Measurements from ENCODE around the gene DCAF17. TPM values are rescaled to one million over a fixed set of nuclear protein-coding genes. Genes with fewer than 3 reads are reported as not detected.

DCAF17 gene
- total and polyA plus RNA-seq, 2 donors from 2014 or later, result 4.9 to 18.5 TPM

- DNase-seq (no peak), FAIRE-seq (no peak)
- H3K4me1 ChIP-seq (ENCODE audit: control insufficient read depth in 2 of 3, insufficient read depth in 2 of 3, low read depth in 1 of 3, low read length in 3 of 3), result peaks cover 0 to 5% (median 2%) of the 10 kb centered on the region in 3 donors
- no peak overlapping the region for H3K4me3 ChIP-seq (ENCODE audit: low read length in 3 of 3)
- H3K27ac ChIP-seq (ENCODE audit: low read depth in 2 of 2, low read length in 2 of 2), result no peak overlapping the region
- no peaks in the 10 kb centered on the region for H3K9me3 ChIP-seq (ENCODE audit: control insufficient read depth in 2 of 3, insufficient read depth in 1 of 3, low read length in 3 of 3)
- no peak for TF ChIP-seq CTCF (IDR thresholded peaks at IDR 0.05; ENCODE audit: borderline replicate concordance, extremely low read depth, insufficient read depth)
- intact Hi-C loops (cut with DNase I), result no loop called here
- no peaks in the 10 kb centered on the region for H3K36me3 ChIP-seq (ENCODE audit: control insufficient read depth in 2 of 3, insufficient read depth in 3 of 3, low read length in 3 of 3)
- no peaks in the 10 kb centered on the region for H3K27me3 ChIP-seq (ENCODE audit: control insufficient read depth, insufficient read depth, low read length)
- H3K9ac ChIP-seq (ENCODE audit: low read length in 3 of 3), result no peak overlapping the region
These were observed 28.5 kb upstream of the DCAF17 start for GRCh38 chr2:171405546-171405945.

- Histone ChIP-seq H3K27me3 (ENCODE audit: control insufficient read depth, insufficient read depth, low read length) (no peaks in the 10 kb centered on the region), H3K36me3 (ENCODE audit: control insufficient read depth in 2 of 3, insufficient read depth in 3 of 3, low read length in 3 of 3) (no peaks in the 10 kb centered on the region), H3K4me3 (ENCODE audit: low read length in 3 of 3) (no peak overlapping the region), H3K4me1 (ENCODE audit: control insufficient read depth in 2 of 3, insufficient read depth in 2 of 3, low read depth in 1 of 3, low read length in 3 of 3) (peaks cover 0 to 6% (median 3%) of the 10 kb centered on the region in 3 donors), H3K27ac (ENCODE audit: low read depth in 2 of 2, low read length in 2 of 2) (no peak overlapping the region), H3K9ac (ENCODE audit: low read length in 3 of 3) (no peak overlapping the region), H3K9me3 (ENCODE audit: control insufficient read depth in 2 of 3, insufficient read depth in 1 of 3, low read length in 3 of 3) (no peaks in the 10 kb centered on the region)
- intact Hi-C loops (cut with DNase I), result no loop called here
- DNase-seq (no peak), FAIRE-seq (no peak)
- TF ChIP-seq CTCF (IDR thresholded peaks at IDR 0.05; ENCODE audit: borderline replicate concordance, extremely low read depth, insufficient read depth), result no peak
These were observed 28.0 kb upstream of the DCAF17 start for GRCh38 chr2:171406044-171406443.

GRCh38 chr2:171407030-171407675, 26.9 kb upstream of the DCAF17 start:
- H3K27ac ChIP-seq (ENCODE audit: low read depth in 2 of 2, low read length in 2 of 2), result no peak overlapping the region
- H3K9me3 ChIP-seq (ENCODE audit: control insufficient read depth in 2 of 3, insufficient read depth in 1 of 3, low read length in 3 of 3), result no peaks in the 10 kb centered on the region
- intact Hi-C loops (cut with DNase I), result no loop called here
- H3K4me3 ChIP-seq (ENCODE audit: low read length in 3 of 3), result no peak overlapping the region
- no peaks in the 10 kb centered on the region for H3K36me3 ChIP-seq (ENCODE audit: control insufficient read depth in 2 of 3, insufficient read depth in 3 of 3, low read length in 3 of 3)
- H3K9ac ChIP-seq (ENCODE audit: low read length in 3 of 3), result no peak overlapping the region
- DNase-seq (no peak), FAIRE-seq (no peak)
- H3K4me1 ChIP-seq (ENCODE audit: control insufficient read depth in 2 of 3, insufficient read depth in 2 of 3, low read depth in 1 of 3, low read length in 3 of 3), result peaks cover 0 to 6% (median 3%) of the 10 kb centered on the region in 3 donors
- no peaks in the 10 kb centered on the region for H3K27me3 ChIP-seq (ENCODE audit: control insufficient read depth, insufficient read depth, low read length)
- no peak for TF ChIP-seq CTCF (IDR thresholded peaks at IDR 0.05; ENCODE audit: borderline replicate concordance, extremely low read depth, insufficient read depth)

- no peaks in the 10 kb centered on the region for H3K27me3 ChIP-seq (ENCODE audit: control insufficient read depth, insufficient read depth, low read length)
- TF ChIP-seq CTCF (IDR thresholded peaks at IDR 0.05; ENCODE audit: borderline replicate concordance, extremely low read depth, insufficient read depth), result no peak
- no peak overlapping the region for H3K27ac ChIP-seq (ENCODE audit: low read depth in 2 of 2, low read length in 2 of 2)
- H3K9ac ChIP-seq (ENCODE audit: low read length in 3 of 3), result no peak overlapping the region
- H3K4me1 ChIP-seq (ENCODE audit: control insufficient read depth in 2 of 3, insufficient read depth in 2 of 3, low read depth in 1 of 3, low read length in 3 of 3), result peaks cover 0 to 6% (median 3%) of the 10 kb centered on the region in 3 donors
- no peaks in the 10 kb centered on the region for H3K9me3 ChIP-seq (ENCODE audit: control insufficient read depth in 2 of 3, insufficient read depth in 1 of 3, low read length in 3 of 3)
- intact Hi-C loops (cut with DNase I), result no loop called here
- no peak overlapping the region for H3K4me3 ChIP-seq (ENCODE audit: low read length in 3 of 3)
- DNase-seq (no peak), FAIRE-seq (no peak)
- H3K36me3 ChIP-seq (ENCODE audit: control insufficient read depth in 2 of 3, insufficient read depth in 3 of 3, low read length in 3 of 3), result no peaks in the 10 kb centered on the region
These were observed 26.4 kb upstream of the DCAF17 start for GRCh38 chr2:171407676-171408044.
